Frontal cortex (tissue), 4 donors: Measurements from ENCODE around the gene LMNB1. TPM values are rescaled to one million over a fixed set of nuclear protein-coding genes. Genes with fewer than 3 reads are reported as not detected.

Experiments used
- DNase-seq, 2 donors: peaks; one replicate each; pipeline ENCODE4 v3.0.0; 2012; ENCODE audit warnings: low spot score in 2 of 2
- FAIRE-seq: peaks from 2 replicates; lab custom pipeline; 2012; peaks lifted over from hg19 to GRCh38; lab: Jason Lieb, UNC
- small RNA-seq: library from RNA; depleted of rRNA; stranded (forward); fragments of <200 nt; gene quantifications from one replicate; pipeline ENCODE3, GENCODE V24; 2014
- total RNA-seq: library from RNA; depleted of rRNA; stranded (reverse); fragments of >200 nt; gene quantifications from one replicate; pipeline ENCODE4 v1.2.3, GENCODE V29; 2014
- donor health status: control.
- donor health status: control.
- donor health status: control.

Gene LMNB1
- total RNA-seq, 1 donor from 2014 or later, result 84.4 TPM

DNA sequence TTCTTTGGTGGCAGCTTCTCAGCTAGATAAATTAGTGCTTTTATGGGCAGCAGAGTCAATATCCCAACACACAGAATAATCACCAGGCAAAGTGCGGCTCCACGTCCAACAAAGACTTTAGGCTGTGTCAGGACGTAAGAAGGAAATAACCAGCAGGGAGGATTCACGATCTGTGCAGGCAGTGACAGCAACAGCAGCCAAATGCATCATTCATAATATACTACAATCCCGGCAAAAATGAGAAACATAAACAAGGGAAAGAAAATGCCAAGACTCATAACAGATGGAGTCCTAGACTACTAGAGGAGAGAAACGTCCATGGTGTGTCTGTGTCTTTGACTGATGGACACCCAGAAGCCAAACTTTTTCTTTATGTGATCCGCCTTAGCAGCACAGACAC is 100.7 kb downstream of the LMNB1 start:
- DNase-seq (no peak), FAIRE-seq (no peak)

DNA sequence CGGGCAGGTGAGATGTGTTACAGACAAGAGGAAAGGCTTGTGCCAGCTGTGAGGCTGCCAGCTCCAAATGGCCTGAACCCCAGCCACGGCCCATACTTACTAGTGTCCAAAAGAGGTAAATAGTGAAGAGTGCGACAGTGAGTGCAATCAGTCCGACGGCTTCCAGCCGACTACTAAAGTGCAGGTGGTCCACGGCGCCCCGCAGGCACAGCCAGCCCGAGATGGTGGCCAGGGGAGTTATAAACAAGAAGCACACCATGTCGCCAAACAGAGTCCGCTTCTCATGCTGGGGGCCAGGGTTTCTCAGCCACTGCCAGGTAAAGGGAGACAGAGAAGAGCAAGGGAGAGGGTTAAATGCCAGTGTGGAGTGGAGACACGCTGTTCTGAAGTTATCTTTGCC is 101.1 kb downstream of the LMNB1 start:
- DNase-seq (no peak), FAIRE-seq (no peak)

DNA sequence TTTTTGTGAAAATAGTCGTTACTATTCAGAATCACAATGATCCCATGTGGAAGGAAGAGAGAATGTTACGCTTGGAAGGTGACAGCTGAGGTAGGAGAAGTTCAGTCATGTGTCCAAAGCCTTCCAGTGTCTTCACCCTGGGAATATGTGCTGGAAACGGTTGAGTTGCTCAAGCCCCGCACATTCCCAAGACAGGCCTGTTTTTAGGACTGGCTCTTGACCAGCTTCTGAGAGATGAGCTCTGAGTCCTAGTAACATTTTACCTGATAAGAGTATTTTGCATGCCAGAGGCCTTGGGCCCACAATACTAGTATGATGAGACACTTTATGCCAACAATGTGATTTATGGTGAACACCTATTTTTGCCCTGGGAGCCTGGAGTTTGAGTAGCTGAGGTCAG is 101.7 kb downstream of the LMNB1 start:
- no peak for FAIRE-seq

DNA sequence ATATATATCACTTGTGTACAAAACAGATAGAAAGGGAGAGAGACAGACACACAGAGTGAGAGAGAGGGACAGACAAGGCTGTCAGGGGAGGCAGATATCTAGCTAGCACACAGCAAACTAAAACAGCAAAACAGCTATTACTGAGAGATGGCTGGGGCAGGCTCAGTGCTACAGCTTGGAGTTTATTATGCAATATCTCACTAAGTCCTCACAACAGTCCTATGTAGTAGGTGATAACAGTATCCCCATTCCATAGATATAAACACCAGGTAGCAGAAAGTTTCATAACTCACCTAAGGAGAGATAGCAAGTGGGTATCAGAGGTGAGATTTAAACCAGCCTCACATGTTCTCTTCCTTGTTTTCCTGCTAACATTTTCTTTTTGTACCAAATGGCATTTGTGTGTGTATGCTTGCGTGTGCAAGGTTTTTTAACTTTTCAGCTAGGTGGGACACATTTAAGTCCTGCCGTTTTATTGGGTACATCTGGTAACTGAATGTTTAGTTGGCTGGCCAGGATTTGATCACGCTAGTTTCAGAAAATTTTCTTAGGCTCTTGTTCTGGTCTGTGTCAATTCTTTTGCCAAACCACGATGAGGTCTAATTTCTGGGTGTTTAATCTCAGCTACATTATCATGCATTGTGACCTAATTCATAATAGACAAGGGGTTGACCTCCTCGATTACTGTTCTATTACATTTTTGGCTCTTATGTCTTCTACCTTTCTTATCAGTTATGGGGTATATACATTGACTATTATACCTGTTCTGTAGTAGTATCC is 105.1 kb downstream of the LMNB1 start:
- FAIRE-seq, result no peak
- no peak for DNase-seq

More for the DNA sequence above, 101.7 kb downstream of the LMNB1 start:
- no peak for DNase-seq

DNA sequence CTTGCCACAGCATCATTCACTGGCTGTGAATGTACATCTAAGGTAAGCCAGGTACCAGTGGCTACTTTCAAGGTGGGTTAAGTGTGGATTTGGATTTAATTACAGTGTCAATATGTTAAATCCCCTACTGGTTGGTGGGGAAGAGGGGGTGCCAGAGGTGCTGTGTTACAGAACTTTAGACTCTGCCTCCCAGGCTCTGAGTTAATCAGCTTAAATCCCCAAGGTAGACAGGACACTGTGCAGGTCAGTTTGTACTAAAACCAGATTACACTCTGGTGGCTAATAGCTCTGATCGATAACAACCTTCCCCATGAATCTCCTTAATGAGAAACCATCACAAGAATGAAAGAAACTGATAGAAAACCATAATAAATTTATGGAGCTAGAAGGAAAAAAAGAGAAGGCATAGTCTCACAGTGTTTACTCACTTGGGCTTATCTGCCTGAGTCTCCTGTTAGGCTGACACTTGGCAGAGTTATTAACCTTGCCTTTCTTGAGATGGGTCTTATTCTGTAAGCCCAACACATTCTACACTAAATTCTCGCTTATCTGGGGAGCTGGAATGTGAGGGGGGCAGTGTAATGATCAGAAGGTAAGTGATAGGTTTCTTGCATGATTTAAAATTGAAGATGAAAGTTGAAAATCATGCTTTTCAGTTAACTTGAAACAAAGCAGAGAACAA is 106.8 kb downstream of the LMNB1 start:
- FAIRE-seq, result no peak
- DNase-seq, result no peak

DNA sequence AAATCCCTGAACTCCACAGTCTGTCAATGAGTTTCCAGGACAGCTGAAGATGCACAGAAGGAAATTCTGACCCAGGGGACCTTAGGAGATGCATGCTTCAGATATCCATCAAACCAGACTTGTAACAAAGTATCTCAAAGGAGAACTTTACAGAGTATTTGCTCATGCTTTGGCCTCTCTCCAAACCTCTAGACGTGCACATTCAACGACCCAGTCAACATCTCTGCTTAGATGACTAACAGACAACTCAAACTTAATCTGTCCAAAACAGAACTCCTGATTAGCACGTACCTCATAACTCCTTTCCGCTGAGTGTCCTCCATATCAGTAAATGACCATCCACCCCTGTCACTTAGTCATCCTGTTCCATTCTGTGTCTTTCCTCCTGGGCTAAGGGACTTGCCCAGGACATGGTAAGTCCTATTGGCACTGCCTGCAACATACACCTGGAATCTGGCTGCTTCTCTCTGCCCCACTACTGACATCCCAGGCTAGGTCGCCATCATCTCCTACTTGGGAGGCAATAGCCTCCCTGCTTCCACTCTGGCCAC is 107.4 kb downstream of the LMNB1 start:
- FAIRE-seq, result no peak
- DNase-seq, result no peak

Small RNA genes within 50 kb of the gene (small RNA-seq; reads per million reads assigned to genes)
- gene RNU6-752P, result not detected

Other genes with a start within 250 kb of the LMNB1 start
- gene ALDH7A1, start 181.9 kb upstream of the LMNB1 start, total RNA-seq, result 38.3 TPM
- 96.6 TPM for gene PHAX, start 176.2 kb upstream of the LMNB1 start, total RNA-seq